Esophagus muscularis mucosa (tissue), 4 donors: ENCODE measurements around the gene ABCC3. TPM values are rescaled to one million over a fixed set of nuclear protein-coding genes. Genes with fewer than 3 reads are reported as not detected.

Experiments
- DNase-seq: peaks from one replicate; pipeline ENCODE4 v3.0.0-alpha.2; 2017; ENCODE audit errors: extremely low spot score
- H3K27ac ChIP-seq, 4 donors: fragments of 200-600 bp; sonication (generic); replicated peaks in 1 of 4; 1 replicate in 3 of 4; 2 replicates in 1 of 4; pipeline ENCODE4 v1.5.1; 2016 to 2019; ENCODE audit warnings: mild to moderate bottlenecking in 1 of 4
- H3K27me3 ChIP-seq, 4 donors: fragments of 200-600 bp; sonication (generic); one replicate each; pipeline versions ENCODE4 v1.5.1 to v1.6.0; 2016 to 2019
- H3K36me3 ChIP-seq, 4 donors: fragments of 200-600 bp; sonication (generic); one replicate each; pipeline ENCODE4 v1.5.1; 2016 to 2019
- H3K4me1 ChIP-seq, 4 donors: fragments of 200-600 bp; sonication (generic); one replicate each; pipeline ENCODE4 v1.5.1; 2016 to 2019
- H3K4me3 ChIP-seq, 4 donors: fragments of 200-600 bp; sonication (generic); 1 replicate in 2 of 4; 2 replicates in 2 of 4; pipeline ENCODE4 v1.5.1; 2016 to 2019; ENCODE audit warnings: mild to moderate bottlenecking in 4 of 4, moderate library complexity in 1 of 4
- H3K9me3 ChIP-seq, 4 donors: fragments of 200-600 bp; sonication (generic); 1 replicate in 3 of 4; 2 replicates in 1 of 4; pipeline ENCODE4 v1.5.1; 2016 to 2019
- CTCF ChIP-seq, 3 experiments: fragments of 200-600 bp in 2 of 3; fragments of 450-650 bp in 1 of 3; sonication (generic) in 2 of 3; IDR thresholded peaks; one replicate each; pipeline ENCODE4 v1.5.1; 2017 to 2019; ENCODE audit warnings: antibody characterized with exemption in 3 of 3, mild to moderate bottlenecking in 2 of 3, moderate library complexity in 1 of 3
- EP300 ChIP-seq: sonication (generic); formaldehyde crosslinking; IDR thresholded peaks from one replicate; pipeline ENCODE4 v1.6.1; 2017; ENCODE audit warnings: antibody characterized with exemption
- POLR2A ChIP-seq: fragments of 450-650 bp; IDR thresholded peaks from one replicate; pipeline ENCODE4 v1.6.1; 2017; ENCODE audit warnings: antibody characterized with exemption, moderate library complexity, mild to moderate bottlenecking, low read depth
- POLR2AphosphoS5 ChIP-seq, 2 donors: sonication (generic); formaldehyde crosslinking; IDR thresholded peaks; one replicate each; pipeline ENCODE4 v1.6.1; 2017; ENCODE audit warnings: antibody characterized with exemption in 2 of 2
- WGBS: methylation state at CpG from one replicate; pipeline ENCODE4 v1.1.5; 2018; 5-methylcytosine and 5-hydroxymethylcytosine counted together
- intact Hi-C: fragments of 100-400 bp; cut with DNase I; formaldehyde crosslinking; loops from one replicate; pipeline ENCODE4 v1.15.1; 2023
- total RNA-seq, 4 donors: library from RNA; depleted of rRNA; stranded (reverse); fragments of >200 nt; gene quantifications; one replicate each; pipeline versions ENCODE4 v1.1.0 to v1.2.1, GENCODE V29; 2016

ABCC3 gene
- total RNA-seq, 4 donors from 2014 or later, result 0.50 to 2.9 (median 1.9) TPM

GRCh38 chr17:50627782-50628601 is 6.7 kb upstream of the ABCC3 start:
- no peak for DNase-seq
- H3K4me1 ChIP-seq, result peaks cover 0 to 11% (median 8%) of the 10 kb centered on the region in 4 donors
- no peak overlapping the region for H3K27ac ChIP-seq
- no peaks in the 10 kb centered on the region for H3K9me3 ChIP-seq
- WGBS, result 45% methylated on average over 13 of the region's 17 CpGs
- intact Hi-C loops, result loop anchor here (2.0 kb wide), 1 partner anchor 77 kb away; no protein-coding TSS in a partner anchor
- no peak overlapping the region for H3K4me3 ChIP-seq
- H3K27me3 ChIP-seq, result peaks cover 0 to 62% (median 6%) of the 10 kb centered on the region in 4 donors
- H3K36me3 ChIP-seq, result no peaks in the 10 kb centered on the region
- TF ChIP-seq CTCF (IDR thresholded peaks at IDR 0.05) (no peak), POLR2A (no peak), EP300 (no peak), POLR2AphosphoS5 (IDR thresholded peaks at IDR 0.05) (no peak)

DNA sequence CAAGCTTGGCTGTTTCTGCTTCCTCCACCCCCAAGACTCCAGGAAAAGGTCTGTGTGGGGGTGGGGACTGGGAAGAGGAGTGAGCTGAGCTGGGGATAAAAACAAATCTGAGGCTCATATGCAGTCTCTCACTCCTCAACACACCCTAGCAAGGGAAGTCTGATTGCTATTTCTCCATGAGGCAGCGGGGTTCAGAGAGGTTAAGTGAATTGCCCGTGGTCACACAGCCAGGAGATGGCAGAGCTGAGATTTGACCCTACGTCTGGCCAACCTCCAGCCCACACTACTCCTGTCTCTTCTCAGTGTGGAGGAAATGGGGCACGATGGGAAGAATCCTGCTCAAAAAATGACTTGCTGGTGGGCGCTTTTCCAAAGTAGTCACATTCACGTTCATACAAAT is 4.8 kb upstream of the ABCC3 start:
- TF ChIP-seq POLR2AphosphoS5 (IDR thresholded peaks at IDR 0.05) (no peak), EP300 (no peak), POLR2A (no peak), CTCF (IDR thresholded peaks at IDR 0.05) (no peak)
- 70% methylated on average over 6 of the region's 6 CpGs for WGBS
- no peak for DNase-seq
- H3K36me3 ChIP-seq, result no peaks in the 10 kb centered on the region
- no peak overlapping the region for H3K4me3 ChIP-seq
- H3K27ac ChIP-seq, result no peak overlapping the region
- peaks cover 7 to 19% (median 17%) of the 10 kb centered on the region in 4 donors for H3K4me1 ChIP-seq
- no peaks in the 10 kb centered on the region for H3K9me3 ChIP-seq
- intact Hi-C loops, result loop anchor here (2.0 to 5.0 kb wide), 3 partner anchors 53 to 148 kb away; no protein-coding TSS in a partner anchor
- peaks cover 3 to 70% (median 14%) of the 10 kb centered on the region in 4 donors for H3K27me3 ChIP-seq

DNA sequence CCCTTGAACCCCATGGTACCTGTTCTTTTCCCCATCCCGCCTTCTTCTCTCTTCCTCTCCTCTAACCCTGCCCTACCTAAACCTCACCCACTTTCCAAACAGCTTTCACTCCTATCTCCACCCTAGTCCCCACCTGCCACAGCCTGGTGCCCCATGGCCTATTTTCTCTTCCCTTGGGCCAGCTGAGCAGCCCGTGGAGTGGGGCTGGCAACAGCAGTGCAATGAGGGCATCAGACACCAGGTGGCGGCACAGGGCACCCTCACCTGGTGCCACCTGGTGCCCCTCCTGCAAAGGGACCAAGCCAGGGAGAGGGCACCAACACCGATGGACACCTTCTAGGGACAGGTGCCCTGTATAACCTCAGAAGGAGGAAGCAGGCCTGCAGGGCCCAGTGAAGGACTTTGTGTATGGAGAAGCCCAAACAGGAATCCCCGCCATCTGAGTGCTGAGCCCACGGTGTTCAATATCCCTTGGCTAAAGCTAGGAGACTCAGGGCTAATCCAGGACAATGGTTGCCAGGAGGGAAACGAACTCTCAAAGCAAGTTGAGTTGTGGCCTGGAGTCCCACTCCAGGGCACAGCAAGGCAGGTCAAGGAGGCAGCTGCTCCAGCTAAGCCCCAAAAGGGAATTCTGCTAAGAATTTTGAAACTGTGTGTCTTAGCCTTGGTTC is 4.0 kb upstream of the ABCC3 start:
- 62% methylated on average over 6 of the region's 7 CpGs for WGBS
- no peak for DNase-seq

More for the DNA sequence above, 4.0 kb upstream of the ABCC3 start:
- Histone ChIP-seq H3K4me1 (peaks cover 9 to 26% (median 24%) of the 10 kb centered on the region in 4 donors), H3K36me3 (no peaks in the 10 kb centered on the region), H3K27me3 (peaks cover 7 to 77% (median 21%) of the 10 kb centered on the region in 4 donors), H3K9me3 (no peaks in the 10 kb centered on the region), H3K4me3 (no peak overlapping the region), H3K27ac (no peak overlapping the region)
- TF ChIP-seq CTCF (IDR thresholded peaks at IDR 0.05), result peak; percentile 65 to 81 (median 78)
- no peak for TF ChIP-seq EP300
- intact Hi-C loops, result loop anchor here (2.0 to 5.0 kb wide), 3 partner anchors 52 to 148 kb away; no protein-coding TSS in a partner anchor
